Pulmonary artery endothelial cell (primary cell): ENCODE results near the gene FBXL12. TPM values are rescaled to one million over a fixed set of nuclear protein-coding genes. Genes with fewer than 3 reads are reported as not detected.
A peak's percentile ranks its signal among the peaks of the same experiment; 100 is the strongest.
"Not testable (repeated sequence)": the region's sequence is repeated elsewhere in the genome, so short reads cannot be mapped to it uniquely, and the experiment has no call there.

Source experiments
- DNase-seq: peaks from one replicate; pipeline ENCODE4 v3.0.0-alpha.2; 2011; ENCODE audit warnings: low read depth, low spot score
- total RNA-seq: library from RNA; depleted of rRNA; stranded (reverse); fragments of >200 nt; gene quantifications from 2 replicates; pipeline ENCODE4 v1.2.3, GENCODE V29; 2014

The FBXL12 gene
- total RNA-seq, 1 donor from 2014 or later, result 10.4 TPM

- DNase-seq, result no peak
Observed at GRCh38 chr19:9839415-9839814, 20.5 kb upstream of the FBXL12 start.

- no peak for DNase-seq
Observed at GRCh38 chr19:9838324-9838723, 19.4 kb upstream of the FBXL12 start.

GRCh38 chr19:9836021-9836420, 17.1 kb upstream of the FBXL12 start:
- no peak for DNase-seq

- DNase-seq, result no peak
Observed at GRCh38 chr19:9835507-9835949, 16.6 kb upstream of the FBXL12 start.

GRCh38 chr19:9834726-9835506, 16.0 kb upstream of the FBXL12 start, which contains the start of gene PIN1:
Gene PIN1 (plus strand): TSS chr19:9835318. CDS start chr19:9835345, 27 bp downstream.
- peak; percentile 93 for DNase-seq

DNA sequence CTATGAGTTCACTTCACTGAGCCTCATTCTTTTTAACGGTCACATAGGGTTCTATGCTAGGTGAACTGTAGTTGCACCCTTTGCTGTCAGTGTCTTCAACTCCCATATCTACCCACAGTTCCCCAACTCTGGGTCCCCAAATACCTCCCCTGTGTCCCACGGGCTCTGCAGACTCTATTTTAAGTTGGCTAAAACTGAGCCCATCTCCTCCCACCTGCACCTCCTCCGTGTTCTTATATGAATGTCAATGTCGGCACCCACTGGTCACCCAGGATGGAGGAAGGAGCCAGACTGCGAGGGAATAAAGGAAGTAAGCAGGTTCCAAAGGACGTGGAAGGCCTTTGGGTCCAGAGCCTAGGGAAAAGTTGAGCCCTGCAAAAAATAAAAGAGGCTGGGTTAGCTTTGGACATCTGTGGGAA, 15.4 kb upstream of the FBXL12 start:
- DNase-seq, result no peak

GRCh38 chr19:9828551-9829063, 9.7 kb upstream of the FBXL12 start:
- no peak for DNase-seq

DNA sequence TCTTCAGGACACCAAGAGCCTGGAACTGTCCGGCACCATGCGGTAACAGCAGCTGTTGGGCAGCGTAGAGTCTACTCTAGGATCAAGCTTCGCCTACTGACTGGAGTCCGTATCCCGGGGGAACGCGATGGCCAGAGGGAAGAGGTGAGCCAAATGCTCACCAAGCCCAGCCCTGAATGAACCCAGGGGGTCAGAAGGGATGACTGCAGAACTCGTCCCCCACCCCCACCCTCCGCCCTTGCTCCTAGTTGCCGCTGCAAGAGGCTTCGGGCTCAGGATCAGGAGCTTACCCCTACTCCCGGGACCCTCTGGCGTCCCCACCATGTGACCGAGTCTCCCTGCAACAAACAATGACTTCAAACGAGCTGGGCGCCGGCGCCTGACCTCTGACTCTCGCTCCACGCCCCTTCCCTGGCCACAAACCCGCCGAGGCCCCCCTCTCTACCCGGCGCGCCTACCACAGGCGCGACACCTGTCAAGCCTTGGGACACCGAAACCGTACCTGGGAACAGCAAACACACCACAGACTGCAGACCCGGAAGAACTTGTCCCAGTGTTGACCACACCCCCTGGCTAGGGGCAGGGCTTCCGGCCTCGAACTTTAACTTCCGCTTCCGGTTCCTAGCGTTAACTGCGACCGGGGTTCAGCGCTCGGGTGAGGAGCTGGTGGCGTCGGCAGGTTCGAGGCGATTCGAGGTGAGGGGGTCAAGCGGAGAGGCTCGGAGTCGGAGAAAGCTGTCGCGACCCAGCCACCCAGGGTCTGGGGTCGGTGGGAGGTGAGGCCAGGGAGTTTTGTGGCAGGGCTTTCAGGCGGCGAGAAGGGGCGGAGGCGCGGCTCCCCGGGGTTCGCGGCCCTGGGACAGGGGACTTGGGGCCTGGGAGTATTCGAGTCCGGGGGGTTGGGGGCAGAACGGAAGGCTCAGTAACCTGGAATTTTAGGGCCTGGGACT, 8.7 kb upstream of the FBXL12 start, which contains the start of gene UBL5:
Gene UBL5, plus strand, starts transcription at position 630 of the 950 bp plus-strand sequence. CDS start 420 bp downstream, outside the sequence.
- peak; percentile 43 for DNase-seq

DNA sequence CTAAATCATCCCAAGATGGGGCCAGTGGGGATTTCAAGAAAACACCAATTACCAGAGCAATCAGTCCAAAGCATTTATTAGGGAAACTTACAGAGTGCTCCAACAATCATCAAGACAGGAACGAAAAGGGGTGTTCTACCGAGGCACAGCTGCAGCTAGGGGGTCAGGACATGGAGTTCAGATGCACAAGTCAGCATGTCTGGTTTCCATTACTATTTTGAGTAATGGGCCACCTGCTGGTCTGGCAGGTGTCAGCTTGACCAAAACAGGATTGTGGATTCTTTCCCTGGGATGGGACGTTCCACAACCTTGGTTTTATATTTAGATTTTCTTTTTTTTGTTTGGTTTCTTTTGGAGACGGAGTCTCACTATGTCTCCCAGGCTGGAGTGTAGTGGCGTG, 4.9 kb upstream of the FBXL12 start:
- DNase-seq, result no peak

DNA sequence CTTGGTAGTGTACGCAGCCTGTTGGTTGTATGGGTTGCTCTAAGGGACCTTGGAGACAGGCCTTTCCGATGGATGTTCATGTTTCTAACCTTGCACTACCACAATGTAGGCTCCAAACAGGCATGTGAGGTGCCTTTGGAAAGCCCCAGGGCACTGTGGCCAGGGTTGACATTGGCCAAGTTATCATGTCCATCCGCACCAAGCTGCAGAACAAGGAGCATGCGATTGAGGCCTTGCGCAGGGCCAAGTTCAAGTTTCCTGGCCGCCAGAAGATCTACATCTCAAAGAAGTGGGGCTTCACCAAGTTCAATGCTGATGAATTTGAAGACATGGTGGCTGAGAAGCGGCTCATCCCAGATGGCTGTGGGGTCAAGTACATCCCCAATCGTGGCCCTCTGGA, 1.2 kb upstream of the FBXL12 start:
- DNase-seq, result not testable (repeated sequence)

GRCh38 chr19:9819596-9819909, 674 bp upstream of the FBXL12 start:
- no peak for DNase-seq

DNA sequence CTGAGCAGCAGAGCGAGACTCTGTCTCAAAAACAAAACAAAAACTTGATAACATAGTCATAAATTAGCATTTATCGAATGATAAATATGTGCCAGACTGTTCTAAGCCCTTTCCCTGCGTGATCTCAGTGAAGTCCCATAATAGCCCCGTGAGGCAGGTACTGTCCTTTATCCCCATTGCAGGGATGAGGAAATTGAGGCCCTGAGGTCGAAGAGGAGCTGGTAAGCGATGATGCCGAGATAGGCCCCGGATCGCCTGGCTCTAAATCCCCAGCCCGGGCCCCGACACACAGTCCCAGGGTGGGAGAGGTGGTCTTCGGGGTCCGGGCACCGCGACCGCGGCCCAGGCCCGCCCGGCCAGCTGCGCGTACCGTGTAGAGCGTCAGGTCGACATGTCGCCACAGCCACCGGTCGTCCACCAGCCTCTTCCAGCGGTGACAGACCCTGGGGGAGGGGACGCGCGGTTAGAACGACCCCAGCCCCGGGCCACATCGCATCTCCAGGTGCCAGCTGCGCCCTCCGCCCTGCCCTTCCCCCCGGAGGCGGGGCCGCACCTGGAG, 625 bp downstream of the FBXL12 start:
- no peak for DNase-seq

DNA sequence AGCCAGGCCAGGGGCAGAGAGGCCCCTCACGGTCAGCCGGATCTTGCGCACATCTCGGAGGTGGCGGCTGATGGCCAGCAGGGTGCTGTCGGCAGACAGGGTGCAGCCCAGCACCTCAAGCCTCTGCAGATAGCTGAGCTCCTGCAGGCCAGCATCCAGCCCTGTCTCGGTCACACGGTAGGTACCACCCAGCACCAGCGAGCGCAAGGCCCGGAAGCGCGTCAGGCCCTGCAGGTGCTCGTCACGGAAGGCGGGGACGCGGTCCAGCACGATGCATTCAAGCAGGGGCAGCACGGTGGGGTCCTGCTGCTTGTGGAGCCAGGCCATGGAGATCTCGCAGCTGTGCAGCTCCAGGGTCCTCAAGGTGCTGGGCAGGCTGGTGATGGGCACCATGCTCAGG, 7.7 kb downstream of the FBXL12 start:
- no peak for DNase-seq

DNA sequence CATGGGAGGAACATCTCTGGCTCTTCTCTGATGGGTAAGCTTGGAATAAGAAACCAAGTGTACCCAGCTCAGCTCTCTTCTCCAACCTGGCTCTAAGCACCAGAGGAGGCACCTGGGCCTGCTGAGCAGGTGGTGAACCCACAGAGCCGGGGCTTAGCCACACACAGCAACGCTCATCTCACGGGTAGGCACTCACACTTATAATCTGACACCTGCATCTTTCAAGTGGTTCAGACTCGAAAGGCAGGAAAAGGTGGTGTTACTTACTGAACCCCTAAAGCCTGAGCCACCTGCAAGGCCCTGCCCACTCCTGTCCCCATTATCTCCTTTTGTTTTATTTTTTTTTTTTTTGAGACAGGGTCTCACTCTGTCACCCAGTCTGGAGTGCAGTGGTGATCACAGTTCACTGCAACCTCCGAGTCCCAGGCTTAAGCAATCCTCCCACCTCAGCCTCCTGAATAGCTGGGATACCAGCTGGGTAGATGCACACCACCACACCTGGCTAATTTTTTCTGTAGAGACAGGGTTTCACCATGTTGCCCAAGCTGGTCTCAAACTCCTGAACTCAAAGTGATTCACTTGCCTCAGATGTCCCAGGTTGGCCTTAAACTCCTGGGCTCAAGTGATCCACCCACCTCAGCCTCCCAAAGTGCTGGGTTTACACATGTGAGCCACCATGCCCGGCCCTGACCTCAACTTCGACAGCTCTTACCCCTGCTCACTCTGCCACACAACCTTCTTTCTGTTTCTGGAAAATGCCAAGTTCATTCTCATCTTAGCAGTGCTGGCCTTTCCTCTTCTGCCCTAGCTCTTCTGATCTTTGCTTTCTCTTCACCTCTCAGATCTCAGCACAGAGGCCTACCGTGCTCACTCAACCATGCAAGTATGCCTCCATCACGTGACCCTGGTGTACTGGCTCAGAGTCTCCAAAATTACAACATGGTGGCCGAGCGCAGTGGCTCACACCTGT, 9.7 kb downstream of the FBXL12 start:
- no peak for DNase-seq

- DNase-seq, result no peak
Observed at GRCh38 chr19:9806803-9807202, 12.1 kb downstream of the FBXL12 start.

- no peak for DNase-seq
Observed at GRCh38 chr19:9801976-9802375, 16.9 kb downstream of the FBXL12 start.

DNA sequence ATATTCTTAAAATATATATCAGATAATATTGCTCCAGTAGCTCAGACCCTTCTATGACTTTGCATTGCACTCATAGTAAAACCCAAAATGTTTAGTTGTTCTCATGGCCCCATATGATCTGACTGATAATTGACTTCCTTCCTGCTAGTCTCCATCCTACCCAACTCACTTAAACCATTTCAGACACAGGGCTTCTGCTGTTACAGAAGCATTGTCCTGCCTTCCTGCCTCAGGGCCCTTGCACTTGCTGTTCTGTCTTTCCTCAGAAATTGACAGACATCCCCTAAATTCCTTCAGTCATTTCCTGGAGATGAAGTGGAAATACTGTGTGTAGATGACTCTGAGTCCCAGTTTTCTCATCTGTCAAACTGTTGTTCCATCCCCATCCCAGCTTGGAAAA, 19.7 kb downstream of the FBXL12 start:
- DNase-seq, result no peak

DNA sequence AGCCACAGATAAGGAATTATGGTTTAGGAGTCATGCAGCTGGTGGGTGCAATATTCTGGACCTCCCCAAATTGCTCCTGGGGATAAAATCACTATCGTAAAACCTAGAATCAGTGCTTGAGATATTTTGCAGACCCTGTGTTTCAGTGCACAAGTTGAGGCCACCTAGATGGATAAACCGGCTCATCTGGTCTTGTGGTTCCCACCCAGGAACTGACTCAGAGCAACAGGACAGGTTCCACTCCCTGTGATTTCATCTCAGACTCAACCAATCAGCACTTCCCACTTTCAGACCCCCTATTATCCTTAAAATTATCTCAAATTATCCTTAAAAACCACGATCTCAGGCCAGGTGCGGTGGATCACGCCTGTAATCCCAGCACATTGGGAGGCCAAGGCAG, 21.0 kb downstream of the FBXL12 start:
- no peak for DNase-seq

GRCh38 chr19:9796113-9796773, 22.6 kb downstream of the FBXL12 start:
- peak; percentile 79 for DNase-seq

DNA sequence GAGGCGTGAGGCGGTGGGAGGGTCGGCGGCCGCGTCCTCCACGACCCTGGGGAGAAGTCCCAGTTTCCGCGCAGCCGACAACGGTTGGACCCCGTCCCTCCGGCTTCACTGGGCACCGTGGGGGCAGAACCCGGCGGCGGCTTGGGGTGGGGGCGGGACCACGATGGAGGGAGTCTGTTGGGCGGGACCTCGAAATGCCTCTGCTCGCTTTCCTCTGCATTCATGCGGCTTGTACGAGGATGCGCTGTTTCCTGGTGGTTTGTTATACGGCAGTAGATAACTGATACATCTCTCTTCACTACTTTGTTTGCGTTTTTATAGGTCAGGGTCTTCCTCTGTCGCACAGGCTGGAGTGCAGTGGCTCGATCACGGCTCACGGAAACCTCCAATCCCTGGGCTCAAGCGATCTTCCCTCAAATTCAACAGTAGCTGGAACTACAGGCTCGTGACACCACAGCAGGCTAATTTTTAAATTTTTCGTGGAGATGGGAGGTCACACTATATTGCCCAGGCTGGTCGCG, 25.7 kb downstream of the FBXL12 start:
- DNase-seq, result no peak
